Omental fat pad (tissue), 4 donors: ENCODE results near the gene TOP2B. TPM values are rescaled to one million over a fixed set of nuclear protein-coding genes. Genes with fewer than 3 reads are reported as not detected.

Source experiments
- ATAC-seq: fragments of 150-250 bp; one replicate; pipeline ENCODE4 v1.9.1; 2016; ENCODE audit warnings: mild to moderate bottlenecking, moderate library complexity; ENCODE audit not compliant: low FRiP score
- DNase-seq: peaks from one replicate; pipeline ENCODE4 v3.0.0-alpha.2; 2019; ENCODE audit warnings: low spot score
- CTCF ChIP-seq, 3 donors: fragments of 450-650 bp; IDR thresholded peaks; one replicate each; pipeline ENCODE4 v1.5.1; 2016 to 2017; ENCODE audit warnings: antibody characterized with exemption in 3 of 3, mild to moderate bottlenecking in 3 of 3, moderate library complexity in 2 of 3
- total RNA-seq, 4 donors: library from RNA; depleted of rRNA; stranded (reverse); fragments of >200 nt; gene quantifications; one replicate each; pipeline ENCODE4 v1.1.0, GENCODE V29; 2016

TOP2B gene
- total RNA-seq, 4 donors from 2014 or later, result 63.0 to 98.0 (median 64.3) TPM

- no peak for TF ChIP-seq CTCF (IDR thresholded peaks at IDR 0.05)
- no peak for DNase-seq
- no peak for ATAC-seq
Observed at GRCh38 chr3:25661694-25662437, 2.8 kb downstream of the TOP2B start.

GRCh38 chr3:25658836-25659235 is 5.9 kb downstream of the TOP2B start:
- DNase-seq (no peak), ATAC-seq (no peak)
- no peak for TF ChIP-seq CTCF (IDR thresholded peaks at IDR 0.05)

- no peak for DNase-seq
- TF ChIP-seq CTCF (IDR thresholded peaks at IDR 0.05), result no peak
- ATAC-seq, result no peak
Observed at GRCh38 chr3:25657293-25657692, 7.4 kb downstream of the TOP2B start.

GRCh38 chr3:25655659-25656058 is 9.0 kb downstream of the TOP2B start:
- ATAC-seq, result no peak
- DNase-seq, result no peak
- no peak for TF ChIP-seq CTCF (IDR thresholded peaks at IDR 0.05)

GRCh38 chr3:25654576-25654975 is 10.1 kb downstream of the TOP2B start:
- no peak for TF ChIP-seq CTCF (IDR thresholded peaks at IDR 0.05)
- ATAC-seq, result no peak
- DNase-seq, result no peak

GRCh38 chr3:25653322-25653721 is 11.4 kb downstream of the TOP2B start:
- TF ChIP-seq CTCF (IDR thresholded peaks at IDR 0.05), result no peak
- ATAC-seq, result no peak
- DNase-seq, result no peak

- no peak for TF ChIP-seq CTCF (IDR thresholded peaks at IDR 0.05)
- DNase-seq (no peak), ATAC-seq (no peak)
Observed at GRCh38 chr3:25652921-25653320, 11.8 kb downstream of the TOP2B start.
